ENCODE results near the gene MB21D2. TPM values are rescaled to one million over a fixed set of nuclear protein-coding genes. Genes with fewer than 3 reads are reported as not detected.
A peak's percentile ranks its signal among the peaks of the same experiment; 100 is the strongest.
"Not testable (repeated sequence)": the region's sequence is repeated elsewhere in the genome, so short reads cannot be mapped to it uniquely, and the experiment has no call there.

The MB21D2 gene, protein sequence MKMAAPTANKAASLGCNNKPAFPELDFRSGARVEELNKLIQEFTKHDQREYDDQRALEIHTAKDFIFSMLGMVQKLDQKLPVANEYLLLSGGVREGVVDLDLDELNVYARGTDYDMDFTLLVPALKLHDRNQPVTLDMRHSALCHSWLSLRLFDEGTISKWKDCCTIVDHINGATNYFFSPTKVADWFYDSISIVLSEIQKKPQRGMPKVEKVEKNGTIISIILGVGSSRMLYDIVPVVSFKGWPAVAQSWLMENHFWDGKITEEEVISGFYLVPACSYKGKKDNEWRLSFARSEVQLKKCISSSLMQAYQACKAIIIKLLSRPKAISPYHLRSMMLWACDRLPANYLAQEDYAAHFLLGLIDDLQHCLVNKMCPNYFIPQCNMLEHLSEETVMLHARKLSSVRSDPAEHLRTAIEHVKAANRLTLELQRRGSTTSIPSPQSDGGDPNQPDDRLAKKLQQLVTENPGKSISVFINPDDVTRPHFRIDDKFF
- total RNA-seq = 22.6 TPM
- polyA plus RNA-seq = 4.1 TPM

DNA sequence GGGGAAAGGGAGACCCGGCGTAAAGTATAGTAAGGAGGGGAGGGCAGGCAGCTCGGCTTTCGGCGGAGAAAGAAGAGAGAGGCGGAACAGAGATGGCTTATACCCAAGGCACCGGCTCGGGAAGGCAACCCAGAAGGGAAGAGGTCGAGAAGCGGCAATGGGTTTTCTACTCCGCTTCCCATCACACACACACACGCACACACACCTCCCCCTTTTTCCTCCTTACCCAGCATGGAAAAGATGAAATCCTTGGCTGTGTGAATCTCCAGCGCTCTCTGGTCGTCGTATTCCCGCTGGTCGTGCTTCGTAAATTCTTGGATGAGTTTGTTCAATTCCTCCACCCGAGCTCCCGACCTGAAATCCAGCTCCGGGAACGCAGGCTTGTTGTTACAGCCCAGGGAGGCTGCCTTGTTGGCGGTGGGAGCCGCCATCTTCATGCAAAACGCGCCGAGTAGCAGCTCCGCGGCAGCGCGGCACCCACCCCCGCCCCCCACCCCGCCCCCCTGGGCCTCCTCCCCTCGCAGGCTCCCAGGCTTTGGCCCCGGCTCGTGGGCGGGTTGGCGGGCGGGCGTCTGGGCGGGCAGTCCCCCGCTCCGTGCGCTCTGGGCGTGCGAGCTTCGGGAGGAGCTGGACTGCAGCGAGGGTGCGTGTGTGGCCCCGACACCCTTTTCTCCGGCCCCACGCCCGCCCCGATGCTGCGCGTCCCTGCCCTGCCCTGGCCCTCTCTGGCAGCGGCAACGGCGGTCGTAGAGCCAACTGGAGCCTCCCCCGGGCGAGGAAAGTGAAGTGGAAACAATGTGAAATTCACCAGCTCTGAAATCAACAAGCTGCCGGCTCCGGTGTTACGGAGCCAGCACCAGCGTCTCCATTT lies at the start of gene MB21D2:
Gene MB21D2, minus strand, starts transcription at position 453 of the 871 bp plus-strand sequence. Its CDS starts 16 bp downstream, at position 437.
- peak; percentile 59 for DNase-seq (ENCODE audit: extremely low spot score)
- Histone ChIP-seq H3K36me3 (ENCODE audit: insufficient read depth) (no peaks in the 10 kb centered on the region), H3K4me3 (ENCODE audit: low read depth, low read length) (peak within 1 kb of the TSS; percentile 67), H3K27ac (ENCODE audit: low read depth) (peak within 1 kb of the TSS; percentile 75), H3K4me1 (ENCODE audit: insufficient read depth) (no peaks in the 10 kb centered on the region)
- WGBS = under 1% methylated on average over 66 of the region's 66 CpGs

DNA sequence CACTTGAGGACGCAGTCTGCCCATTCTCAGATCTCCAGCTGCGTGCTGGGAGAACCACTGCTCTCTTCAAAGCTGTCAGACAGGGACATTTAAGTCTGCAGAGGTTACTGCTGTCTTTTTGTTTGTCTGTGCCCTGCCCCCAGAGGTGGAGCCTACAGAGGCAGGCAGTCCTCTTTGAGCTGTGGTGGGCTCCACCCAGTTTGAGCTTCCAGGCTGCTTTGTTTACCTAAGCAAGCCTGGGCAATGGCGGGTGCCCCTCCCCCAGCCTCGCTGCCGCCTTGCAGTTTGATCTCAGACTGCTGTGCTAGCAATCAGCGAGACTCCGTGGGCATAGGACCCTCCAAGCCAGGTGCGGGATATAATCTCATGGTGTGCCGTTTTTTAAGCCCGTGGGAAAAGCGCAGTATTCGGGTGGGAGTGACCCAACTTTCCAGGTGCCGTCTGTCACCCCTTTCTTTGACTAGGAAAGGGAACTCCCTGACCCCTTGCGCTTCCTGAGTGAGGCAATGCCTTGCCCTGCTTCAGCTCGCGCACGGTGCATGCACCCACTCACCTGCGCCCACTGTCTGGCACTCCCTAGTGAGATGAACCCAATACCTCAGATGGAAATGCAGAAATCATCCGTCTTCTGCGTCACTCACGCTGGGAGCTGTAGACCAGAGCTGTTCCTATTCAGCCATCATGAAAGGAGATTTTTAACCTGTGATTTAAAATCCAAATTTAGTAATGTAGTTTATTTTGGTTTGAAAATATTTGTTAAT lies 47.5 kb upstream of the MB21D2 start:
- H3K36me3 ChIP-seq (ENCODE audit: insufficient read depth); DNase-seq (ENCODE audit: extremely low spot score); H3K4me1 ChIP-seq (ENCODE audit: insufficient read depth); H3K4me3 ChIP-seq (ENCODE audit: low read depth, low read length); H3K27ac ChIP-seq (ENCODE audit: low read depth): not testable (repeated sequence)
- 96% methylated on average over 21 of the region's 21 CpGs for WGBS

DNA sequence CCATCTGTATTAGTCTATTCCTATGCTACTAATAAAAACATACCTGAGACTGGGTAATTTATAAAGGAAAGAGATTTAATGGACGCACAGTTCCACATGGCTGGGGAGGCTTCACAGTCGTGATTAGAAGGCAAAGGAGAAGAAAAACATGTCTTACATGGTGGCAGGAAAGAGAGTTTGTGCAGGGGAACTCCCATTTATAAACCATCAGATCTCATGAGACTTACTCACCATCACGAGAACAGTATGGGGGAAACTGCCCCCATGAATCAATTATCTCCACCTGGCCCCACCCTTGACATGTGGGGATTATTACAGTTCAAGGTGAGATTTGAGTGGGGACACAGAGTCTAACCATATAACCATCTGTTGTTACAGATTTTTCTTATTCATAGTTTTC lies 42.1 kb upstream of the MB21D2 start:
- no peak for DNase-seq (ENCODE audit: extremely low spot score)
- no peaks in the 10 kb centered on the region for H3K4me1 ChIP-seq (ENCODE audit: insufficient read depth)
- no peak overlapping the region for H3K27ac ChIP-seq (ENCODE audit: low read depth)
- no peak overlapping the region for H3K4me3 ChIP-seq (ENCODE audit: low read depth, low read length)
- WGBS = 67% methylated on average over 3 of the region's 3 CpGs
- no peaks in the 10 kb centered on the region for H3K36me3 ChIP-seq (ENCODE audit: insufficient read depth)

DNA sequence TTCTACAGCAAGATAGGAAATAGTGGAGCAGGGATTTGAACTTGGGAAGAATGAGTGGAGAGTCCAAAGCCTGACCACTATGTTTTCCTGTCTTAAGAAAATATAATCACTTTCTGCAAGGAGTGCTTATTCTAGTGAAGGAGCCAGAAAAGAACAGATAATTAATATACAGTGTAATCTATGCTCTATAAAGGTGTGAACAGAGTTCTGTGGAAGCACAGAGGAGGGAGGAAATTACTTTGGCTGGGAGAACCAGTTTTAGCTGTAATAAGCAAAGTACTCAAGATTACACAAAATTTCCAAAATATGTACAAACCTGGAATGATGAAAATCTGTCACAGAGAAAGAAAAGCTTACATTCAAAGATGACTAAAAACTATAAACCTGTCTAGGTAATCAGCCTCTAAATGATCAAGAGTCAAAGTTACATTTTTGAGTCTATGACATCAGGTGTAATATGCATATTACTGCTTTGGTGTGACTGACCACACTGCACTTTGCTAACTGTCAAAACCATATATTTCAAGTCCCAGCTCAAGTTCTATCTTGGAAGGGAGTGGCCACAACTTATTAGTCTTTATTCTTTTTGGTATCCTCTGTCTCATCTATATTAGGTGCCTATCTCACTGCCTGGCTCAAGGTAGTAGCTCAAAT lies 40.7 kb upstream of the MB21D2 start:
- no peak for DNase-seq (ENCODE audit: extremely low spot score)
- Histone ChIP-seq H3K27ac (ENCODE audit: low read depth) (no peak overlapping the region), H3K4me3 (ENCODE audit: low read depth, low read length) (no peak overlapping the region), H3K36me3 (ENCODE audit: insufficient read depth) (no peaks in the 10 kb centered on the region), H3K4me1 (ENCODE audit: insufficient read depth) (no peaks in the 10 kb centered on the region)

DNA sequence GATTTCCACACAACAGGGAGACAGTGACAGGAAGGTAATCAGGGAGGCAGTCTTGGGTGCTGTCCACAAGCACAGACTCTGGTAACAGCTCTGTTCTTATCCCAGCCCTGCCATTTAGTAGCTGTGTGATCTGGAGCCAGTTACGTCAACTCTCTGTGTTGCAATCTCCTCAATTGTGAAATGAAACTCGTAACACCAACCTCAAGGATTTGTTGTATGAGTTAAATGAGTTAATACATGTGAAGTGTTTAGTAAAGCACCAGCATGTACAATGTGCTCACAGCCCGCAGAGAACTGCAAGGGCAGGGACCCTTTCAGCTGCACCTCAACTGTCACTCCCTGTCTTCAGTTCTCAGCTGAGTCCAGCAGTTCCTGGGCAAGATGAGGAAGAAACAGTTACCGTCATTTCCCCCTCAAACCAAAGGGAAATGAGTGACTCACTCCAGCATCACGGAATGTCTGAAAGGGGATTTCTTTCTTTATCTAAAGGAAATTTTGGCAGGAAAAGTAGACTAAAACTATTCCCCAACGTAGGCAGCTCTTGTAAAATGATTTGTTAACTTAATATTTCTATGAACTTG lies 39.9 kb upstream of the MB21D2 start:
- Histone ChIP-seq H3K27ac (ENCODE audit: low read depth) (no peak overlapping the region), H3K36me3 (ENCODE audit: insufficient read depth) (no peaks in the 10 kb centered on the region), H3K4me3 (ENCODE audit: low read depth, low read length) (no peak overlapping the region), H3K4me1 (ENCODE audit: insufficient read depth) (no peaks in the 10 kb centered on the region)
- 30% methylated on average over 6 of the region's 6 CpGs for WGBS
- DNase-seq (ENCODE audit: extremely low spot score) = no peak

DNA sequence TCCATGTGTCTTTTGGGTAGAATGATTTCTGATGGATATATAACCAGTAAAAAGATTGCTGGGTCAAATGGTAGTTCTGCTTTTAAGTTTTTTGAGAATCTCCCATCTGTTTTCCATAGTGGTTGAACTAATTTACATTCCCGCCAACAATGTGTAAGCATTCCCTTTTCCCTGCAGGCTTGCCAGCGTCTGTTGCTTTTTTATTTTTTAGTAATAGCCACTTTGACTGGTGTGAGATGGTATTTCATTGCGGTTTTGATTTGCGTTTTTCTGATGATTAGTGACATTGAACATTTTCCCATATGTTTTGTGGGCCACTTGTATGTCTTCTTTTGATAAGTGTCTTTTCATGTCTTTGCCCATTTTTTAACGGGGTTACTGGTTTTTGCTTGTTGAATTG lies 36.3 kb upstream of the MB21D2 start:
- Histone ChIP-seq H3K27ac (ENCODE audit: low read depth) (no peak overlapping the region), H3K4me3 (ENCODE audit: low read depth, low read length) (no peak overlapping the region), H3K36me3 (ENCODE audit: insufficient read depth) (no peaks in the 10 kb centered on the region), H3K4me1 (ENCODE audit: insufficient read depth) (no peaks in the 10 kb centered on the region)
- WGBS = 88% methylated on average over 5 of the region's 5 CpGs
- DNase-seq (ENCODE audit: extremely low spot score) = no peak

DNA sequence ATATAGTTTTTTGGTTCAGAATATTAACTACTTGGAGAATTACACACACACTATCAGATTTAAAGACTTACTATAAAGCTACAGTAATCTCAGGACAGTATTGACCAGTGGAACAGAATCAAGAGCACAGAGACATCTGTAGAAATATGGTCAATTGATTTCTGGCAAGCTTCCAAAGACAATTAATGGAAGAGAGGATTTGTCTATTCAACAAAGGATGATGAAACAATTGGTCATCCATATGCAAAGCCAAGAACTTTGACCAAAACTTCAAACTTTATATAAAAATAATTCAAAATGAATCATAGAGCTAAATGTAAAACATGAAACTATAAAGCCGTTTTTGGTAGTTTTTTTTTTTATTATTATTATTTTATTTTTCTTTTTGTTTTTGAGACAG lies 29.8 kb upstream of the MB21D2 start:
- no peak for DNase-seq (ENCODE audit: extremely low spot score)
- Histone ChIP-seq H3K4me1 (ENCODE audit: insufficient read depth) (no peaks in the 10 kb centered on the region), H3K36me3 (ENCODE audit: insufficient read depth) (no peaks in the 10 kb centered on the region), H3K4me3 (ENCODE audit: low read depth, low read length) (no peak overlapping the region), H3K27ac (ENCODE audit: low read depth) (no peak overlapping the region)
- WGBS = 89% methylated on average over 1 of the region's 1 CpG

DNA sequence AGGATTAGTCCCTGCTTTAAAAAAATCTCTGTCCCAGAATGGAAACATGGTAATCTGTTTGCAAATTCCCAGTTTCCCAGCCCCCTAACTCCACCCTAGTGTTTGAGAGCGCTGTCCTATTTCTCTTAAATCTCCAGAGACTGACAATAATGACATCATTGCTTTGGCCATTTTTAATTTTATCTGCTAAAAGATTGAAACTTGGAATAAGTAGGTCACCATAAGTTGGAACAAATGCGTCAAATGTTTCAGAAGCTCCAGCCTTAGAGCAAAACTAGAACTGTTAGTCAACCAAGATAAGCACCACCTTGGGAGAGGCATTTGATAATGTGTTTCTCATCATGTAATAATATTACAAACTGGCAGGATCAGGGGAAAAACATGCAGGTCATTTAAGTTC lies 25.7 kb upstream of the MB21D2 start:
- H3K4me3 ChIP-seq (ENCODE audit: low read depth, low read length) = no peak overlapping the region
- DNase-seq (ENCODE audit: extremely low spot score) = no peak
- no peak overlapping the region for H3K27ac ChIP-seq (ENCODE audit: low read depth)
- H3K36me3 ChIP-seq (ENCODE audit: insufficient read depth) = no peaks in the 10 kb centered on the region
- no peaks in the 10 kb centered on the region for H3K4me1 ChIP-seq (ENCODE audit: insufficient read depth)
- 85% methylated on average over 2 of the region's 2 CpGs for WGBS

DNA sequence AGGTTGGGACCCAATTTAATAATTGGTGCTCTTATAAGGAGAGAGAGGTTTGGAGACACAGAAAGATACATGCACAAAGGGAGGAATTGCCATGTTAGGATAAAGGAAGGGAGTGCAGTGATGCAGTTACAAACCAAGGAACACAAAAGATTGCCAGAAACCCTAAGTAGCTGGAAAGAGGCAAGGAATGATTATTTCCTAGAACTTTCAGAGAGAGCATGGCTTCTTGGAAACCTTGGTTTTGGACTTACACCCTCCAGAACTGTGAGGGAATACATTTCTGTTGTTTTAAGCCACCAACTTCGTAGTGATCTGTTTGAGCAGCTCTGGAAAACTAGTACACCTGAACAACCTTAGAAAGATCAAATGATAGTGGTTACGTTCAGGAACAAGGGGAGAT lies 25.0 kb upstream of the MB21D2 start:
- no peak for DNase-seq (ENCODE audit: extremely low spot score)
- H3K36me3 ChIP-seq (ENCODE audit: insufficient read depth) = no peaks in the 10 kb centered on the region
- WGBS = 64% methylated on average over 2 of the region's 2 CpGs

DNA sequence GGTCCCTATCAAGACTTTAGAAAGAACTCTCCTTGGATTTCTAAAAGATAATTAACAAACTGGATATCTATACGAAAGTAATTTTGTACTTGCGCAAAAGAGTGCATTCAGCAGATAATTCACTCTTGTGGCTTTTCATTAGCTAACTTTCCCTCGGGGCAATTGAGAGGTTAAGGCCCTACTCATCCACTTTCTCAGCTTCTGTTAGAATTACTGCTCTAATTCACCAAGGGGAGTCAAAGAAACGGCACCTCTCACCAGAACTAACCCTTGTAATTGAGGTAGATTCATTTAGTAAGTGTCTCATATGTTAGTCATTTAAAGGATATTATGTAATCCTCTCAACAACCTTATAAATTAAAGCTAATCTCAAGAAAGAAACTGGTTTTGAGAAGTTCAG lies 22.5 kb upstream of the MB21D2 start:
- no peak overlapping the region for H3K27ac ChIP-seq (ENCODE audit: low read depth)
- no peak overlapping the region for H3K4me3 ChIP-seq (ENCODE audit: low read depth, low read length)
- 75% methylated on average over 4 of the region's 4 CpGs for WGBS
- no peak for DNase-seq (ENCODE audit: extremely low spot score)
- H3K4me1 ChIP-seq (ENCODE audit: insufficient read depth) = no peaks in the 10 kb centered on the region
- no peaks in the 10 kb centered on the region for H3K36me3 ChIP-seq (ENCODE audit: insufficient read depth)

More for the DNA sequence above, 25.0 kb upstream of the MB21D2 start:
- no peak overlapping the region for H3K4me3 ChIP-seq (ENCODE audit: low read depth, low read length)
- H3K27ac ChIP-seq (ENCODE audit: low read depth) = no peak overlapping the region
- H3K4me1 ChIP-seq (ENCODE audit: insufficient read depth) = no peaks in the 10 kb centered on the region

DNA sequence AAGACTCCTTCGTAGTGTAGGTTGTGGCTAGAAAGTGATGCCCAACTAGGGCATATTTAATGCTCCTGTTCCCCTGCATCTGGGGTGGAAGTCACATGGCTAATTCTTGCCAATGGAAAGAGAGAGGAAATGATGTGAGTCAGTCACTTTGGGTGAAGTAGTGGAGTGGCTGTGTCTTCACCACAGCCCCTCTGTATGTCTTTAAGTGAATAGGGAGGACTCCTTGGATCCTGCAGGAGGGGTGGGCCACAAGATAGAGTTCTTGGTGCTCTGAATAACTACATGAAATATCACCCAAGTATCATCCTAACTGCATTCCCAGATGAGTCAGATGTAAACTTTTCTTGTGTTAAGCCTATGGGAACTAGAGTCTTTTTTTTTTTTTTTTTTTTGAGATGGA lies 17.8 kb upstream of the MB21D2 start:
- Histone ChIP-seq H3K4me3 (ENCODE audit: low read depth, low read length) (no peak overlapping the region), H3K27ac (ENCODE audit: low read depth) (no peak overlapping the region), H3K36me3 (ENCODE audit: insufficient read depth) (no peaks in the 10 kb centered on the region), H3K4me1 (ENCODE audit: insufficient read depth) (no peaks in the 10 kb centered on the region)
- WGBS = 95% methylated on average over 1 of the region's 1 CpG
- no peak for DNase-seq (ENCODE audit: extremely low spot score)

DNA sequence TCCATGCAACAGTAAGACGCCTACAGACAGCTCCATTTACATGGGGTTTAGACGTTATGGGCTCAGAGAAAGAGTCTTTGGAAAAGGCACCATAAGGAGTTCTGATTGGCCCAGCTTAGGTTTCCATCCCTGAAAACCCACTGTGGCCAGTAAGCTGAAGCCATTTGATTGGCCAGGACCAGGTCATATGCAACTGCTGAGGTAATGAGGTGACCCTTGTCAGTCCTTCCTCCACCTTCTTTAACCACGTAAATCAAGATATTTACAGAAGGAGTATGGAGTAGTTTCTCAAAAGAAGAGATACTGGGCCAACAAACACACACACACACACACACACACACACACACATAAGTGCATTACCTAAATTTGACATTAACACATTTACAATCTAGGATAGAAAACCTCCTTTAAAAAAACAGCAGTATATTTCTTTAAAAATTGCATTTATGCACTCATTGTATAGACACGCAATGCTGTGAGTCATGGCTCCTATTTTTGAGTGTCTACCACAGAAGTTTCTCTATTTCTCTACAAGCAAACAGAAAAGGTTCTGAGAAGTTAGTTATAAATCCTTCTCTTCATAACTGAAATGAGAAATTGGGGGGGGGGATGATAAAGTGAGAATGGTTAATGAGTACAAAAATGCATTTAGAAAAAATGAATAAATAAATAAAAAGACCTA lies 16.3 kb upstream of the MB21D2 start:
- H3K4me1 ChIP-seq (ENCODE audit: insufficient read depth) = no peaks in the 10 kb centered on the region
- H3K27ac ChIP-seq (ENCODE audit: low read depth) = no peak overlapping the region
- no peak for DNase-seq (ENCODE audit: extremely low spot score)
- H3K36me3 ChIP-seq (ENCODE audit: insufficient read depth) = no peaks in the 10 kb centered on the region
- 68% methylated on average over 4 of the region's 4 CpGs for WGBS
- H3K4me3 ChIP-seq (ENCODE audit: low read depth, low read length) = no peak overlapping the region

Measured in urinary bladder (tissue), 4 donors.